GM19324 (cell line): ENCODE data around the gene PDZD4.

ENCODE experiments used
- ATAC-seq: cut with Tn5 transposase; IDR thresholded peaks from one replicate; pipeline ENCODE4 v1.9.1; 2021; ENCODE audit warnings: mild to moderate bottlenecking, moderate library complexity; ENCODE audit not compliant: unreplicated experiment, low FRiP score

PDZD4 gene

DNA sequence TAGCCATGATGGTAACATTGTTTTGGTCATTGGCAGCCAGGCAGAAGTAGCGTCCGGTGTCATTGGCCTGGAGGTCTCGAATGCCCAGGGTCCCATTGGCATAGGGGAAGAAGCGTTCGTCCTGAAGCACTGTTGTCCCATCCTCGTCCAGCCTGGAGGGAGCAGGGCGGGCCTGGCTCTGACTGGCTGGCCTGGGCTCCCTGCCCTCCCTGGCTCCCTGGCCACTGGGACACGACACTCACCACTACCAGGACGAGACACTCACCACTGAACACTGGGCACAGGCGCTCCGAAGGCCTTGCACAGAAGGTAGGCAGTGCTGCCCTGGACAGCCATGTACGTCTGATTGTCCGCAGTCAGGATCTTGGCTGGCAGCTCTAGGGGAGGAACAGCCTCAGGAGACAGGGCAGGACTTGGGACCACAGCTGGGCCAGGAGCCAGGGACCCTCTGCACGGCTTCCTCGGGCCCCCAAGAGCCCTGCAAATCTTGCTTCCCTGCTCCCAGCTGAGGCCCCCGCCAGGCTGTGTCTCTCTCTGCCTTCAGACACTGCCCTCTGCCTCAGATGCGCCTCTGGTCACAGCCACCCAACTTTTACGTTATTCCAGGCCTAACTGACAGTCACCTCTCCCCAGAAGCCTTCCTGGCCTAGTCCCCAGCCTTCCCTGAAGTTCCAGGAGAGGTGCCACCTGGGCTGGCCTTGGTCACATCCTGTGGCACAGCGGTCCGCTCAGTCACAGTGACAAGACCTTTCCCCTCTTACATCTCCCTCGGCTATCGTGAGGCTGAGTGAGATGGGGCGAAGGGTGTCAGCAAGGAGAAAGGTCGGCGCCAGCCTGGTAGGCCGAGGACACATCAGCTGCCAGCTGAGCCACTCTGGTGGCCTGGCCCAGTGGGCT lies 38.5 kb upstream of the PDZD4 start:
- ATAC-seq = no peak

- ATAC-seq = no peak
These were observed 37.3 kb upstream of the PDZD4 start for GRCh38 chrX:153867671-153868070.

DNA sequence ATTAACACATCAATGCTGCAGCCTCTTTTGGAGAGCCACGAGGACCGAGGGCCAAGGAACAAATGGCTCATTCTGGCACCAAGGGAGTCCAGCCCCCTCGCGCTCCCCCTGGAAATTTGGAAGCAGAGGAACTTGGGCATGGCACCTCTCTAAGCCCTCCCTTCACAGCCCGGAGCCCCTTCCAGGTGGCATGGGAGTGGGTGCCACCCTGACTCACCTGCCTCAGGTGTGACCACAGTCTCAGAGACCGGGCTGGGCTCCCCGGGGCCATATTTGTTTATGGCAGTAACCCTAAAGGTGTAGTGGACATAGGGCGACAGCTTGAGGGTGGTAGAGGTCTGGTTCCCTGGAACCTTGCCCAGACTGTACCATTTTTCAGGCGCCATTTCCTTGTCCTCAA lies 36.8 kb upstream of the PDZD4 start:
- no peak for ATAC-seq

DNA sequence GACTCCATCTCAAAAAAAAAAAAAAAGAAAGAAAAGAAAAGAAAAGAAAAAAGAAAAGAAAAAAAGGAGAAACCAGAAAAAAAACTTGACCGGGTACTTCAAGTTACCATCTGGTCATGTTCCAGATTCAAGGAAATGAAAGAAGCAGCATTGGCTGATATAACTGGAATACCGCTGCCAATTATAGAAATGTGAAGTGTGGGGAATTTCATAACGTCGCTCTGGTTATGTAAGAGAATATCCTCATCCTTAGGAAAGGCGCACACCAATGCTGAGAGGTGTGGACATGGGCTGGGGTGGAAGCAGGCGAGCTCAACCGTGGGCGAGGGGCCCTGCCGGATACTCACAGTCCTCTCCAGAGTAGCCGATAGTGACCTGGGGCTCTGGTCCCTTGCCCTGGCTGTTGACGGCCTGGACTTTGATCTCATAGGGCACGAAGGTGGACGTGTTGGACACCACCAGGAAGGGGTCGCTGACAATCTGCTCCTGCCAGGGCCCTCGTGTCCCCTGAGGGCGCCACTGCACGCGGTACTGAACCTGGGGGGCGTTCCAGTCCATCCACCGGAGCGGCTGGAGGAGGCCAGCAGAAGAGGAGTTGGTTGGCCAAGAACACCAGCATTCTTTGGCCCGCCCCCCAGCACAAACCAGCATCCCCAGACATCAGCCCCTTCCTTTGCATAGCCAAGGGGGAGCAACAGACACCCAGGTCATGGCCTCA lies 36.1 kb upstream of the PDZD4 start:
- no peak for ATAC-seq

- no peak for ATAC-seq
These were observed 35.3 kb upstream of the PDZD4 start for GRCh38 chrX:153865685-153866084.

DNA sequence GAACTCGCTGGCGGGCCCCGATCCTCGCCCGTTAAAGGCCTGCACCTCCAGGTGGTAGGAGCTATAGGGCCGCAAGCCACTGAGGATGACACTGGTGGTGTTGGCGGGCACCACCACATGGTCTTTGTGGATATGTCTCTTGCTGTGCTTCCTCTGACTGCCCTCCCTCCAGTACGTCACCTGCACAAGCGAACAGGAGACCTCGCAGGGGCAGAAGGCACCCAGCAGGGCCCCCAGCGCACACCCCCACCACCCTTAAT lies 34.9 kb upstream of the PDZD4 start:
- ATAC-seq = no peak

GRCh38 chrX:153864561-153865320 lies 34.4 kb upstream of the PDZD4 start:
- no peak for ATAC-seq

DNA sequence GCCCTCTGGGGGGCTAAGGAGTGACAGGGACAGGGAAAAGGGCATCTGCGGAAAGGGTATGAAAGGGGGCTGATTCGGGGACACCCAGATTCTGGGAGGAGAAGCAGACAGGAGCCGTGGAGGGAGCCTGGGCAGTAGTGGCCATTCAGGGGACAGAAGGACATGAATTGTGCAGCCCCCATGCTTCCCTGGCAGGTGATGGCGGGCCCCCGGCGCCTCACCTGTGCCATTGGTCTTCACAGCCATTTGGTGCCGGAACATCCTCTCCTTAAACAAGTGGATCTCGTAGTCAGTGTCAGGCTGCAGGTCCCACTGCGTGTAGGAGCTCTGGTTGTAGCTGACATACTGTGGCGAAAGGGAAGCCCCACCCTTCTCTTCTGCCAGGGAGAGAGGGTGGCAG lies 33.8 kb upstream of the PDZD4 start:
- ATAC-seq = no peak

DNA sequence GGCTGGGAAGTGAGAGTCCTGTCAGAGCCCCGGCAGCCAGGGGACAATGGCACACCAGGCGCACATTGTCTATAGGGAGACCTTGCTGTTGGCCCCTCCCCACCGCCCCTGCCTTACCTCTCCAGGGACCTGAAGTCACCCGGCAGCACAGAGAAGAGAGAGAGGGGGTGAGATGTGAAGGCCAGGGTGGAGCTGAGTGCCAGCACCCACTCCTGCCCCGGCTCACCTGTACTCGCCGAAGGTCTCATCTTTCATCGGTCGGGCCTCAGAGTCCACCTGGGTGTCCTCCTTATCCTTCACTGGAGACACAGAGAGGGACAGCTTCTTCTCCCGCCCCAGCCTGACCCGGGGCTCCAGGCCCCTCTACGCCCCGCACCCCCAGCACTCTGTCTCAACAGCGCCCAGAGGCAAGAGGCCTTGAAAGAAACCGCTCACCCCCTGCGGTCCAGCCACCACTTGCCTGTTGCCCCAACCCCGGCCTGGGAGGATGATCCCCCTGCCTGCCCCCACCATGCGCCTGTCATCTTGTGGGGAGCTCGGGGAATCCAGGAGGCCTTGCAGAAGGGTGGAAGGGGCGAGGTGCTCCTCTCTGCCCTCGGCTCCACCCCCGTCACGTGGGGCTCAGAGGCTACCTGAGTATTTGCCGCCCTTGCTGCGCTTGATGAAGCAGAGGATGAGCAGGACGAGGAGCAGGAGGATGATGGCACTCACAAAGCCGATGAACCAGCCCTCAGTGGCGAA lies 33.1 kb upstream of the PDZD4 start:
- ATAC-seq = no peak

DNA sequence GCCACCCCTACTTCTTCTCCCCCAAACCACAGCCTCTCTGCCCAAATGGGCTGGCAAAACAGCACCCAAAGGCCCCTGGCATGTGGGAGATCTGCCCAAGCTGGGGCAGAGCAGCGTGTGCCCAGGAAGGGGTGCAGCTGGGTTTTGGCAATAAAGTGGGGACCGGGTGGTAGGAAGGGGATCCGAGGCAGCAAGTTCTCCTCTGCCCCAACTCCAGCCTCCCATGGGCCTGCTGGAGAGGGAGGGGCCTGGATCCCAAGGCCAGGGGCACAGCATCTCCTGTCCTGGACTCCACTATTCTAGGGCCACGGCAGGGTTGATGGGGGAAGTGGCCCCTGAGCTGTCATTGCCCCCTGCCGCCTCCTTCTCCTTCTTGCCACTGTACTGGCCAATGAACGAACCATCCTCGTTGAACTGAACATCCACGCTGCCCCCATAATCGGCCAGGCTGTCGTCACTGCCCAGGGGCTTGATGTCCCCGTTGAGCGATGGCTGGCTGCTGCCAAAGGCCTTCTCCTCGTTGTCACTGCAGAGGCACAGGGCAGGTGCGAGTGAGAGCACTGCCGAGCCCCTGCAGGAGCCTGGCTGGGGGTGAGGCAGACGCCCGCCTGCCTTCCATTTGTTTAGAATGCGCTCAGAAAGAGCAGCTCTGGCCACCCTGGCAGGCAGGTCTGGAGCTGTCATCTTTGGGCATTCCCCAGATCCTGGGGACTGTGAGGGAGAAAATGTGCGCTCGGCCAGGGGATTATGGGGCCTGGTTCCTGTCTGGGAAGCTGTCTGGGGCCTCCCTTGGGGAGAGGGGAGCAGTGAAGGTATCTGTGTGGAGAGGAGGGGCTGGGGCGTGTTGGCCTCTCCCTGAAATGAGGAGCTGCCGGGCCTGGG lies 32.3 kb upstream of the PDZD4 start:
- ATAC-seq = no peak

DNA sequence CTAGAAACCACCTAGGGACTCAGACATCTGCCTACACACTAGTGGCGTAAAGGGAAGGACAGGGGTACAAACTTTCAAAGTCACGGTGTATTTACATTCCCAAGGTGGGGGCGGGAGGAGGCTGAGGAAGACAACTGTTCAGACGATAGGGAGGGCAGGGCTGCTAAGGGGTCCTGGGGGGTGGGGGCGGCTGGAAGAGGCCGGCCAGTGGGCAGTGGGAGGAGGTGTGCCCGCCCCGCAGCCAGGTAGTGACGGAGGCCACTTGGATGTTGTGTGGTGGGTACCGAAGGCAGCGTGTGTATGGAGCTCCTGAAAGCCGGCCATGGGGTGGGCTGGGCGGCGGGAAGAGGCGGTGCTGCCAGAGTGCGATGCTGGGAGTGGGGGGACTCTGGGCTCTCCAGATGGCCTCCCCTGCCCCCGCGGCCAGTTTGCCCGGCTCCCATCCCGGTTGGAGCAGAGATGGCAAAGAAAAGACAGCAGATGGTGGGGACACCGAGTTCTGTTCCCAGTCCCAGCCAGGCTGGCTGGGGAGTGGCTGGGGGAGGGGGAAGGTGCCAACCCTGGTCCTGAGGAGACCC lies 31.5 kb upstream of the PDZD4 start:
- no peak for ATAC-seq

GRCh38 chrX:153861151-153861550 lies 30.8 kb upstream of the PDZD4 start:
- ATAC-seq = no peak

DNA sequence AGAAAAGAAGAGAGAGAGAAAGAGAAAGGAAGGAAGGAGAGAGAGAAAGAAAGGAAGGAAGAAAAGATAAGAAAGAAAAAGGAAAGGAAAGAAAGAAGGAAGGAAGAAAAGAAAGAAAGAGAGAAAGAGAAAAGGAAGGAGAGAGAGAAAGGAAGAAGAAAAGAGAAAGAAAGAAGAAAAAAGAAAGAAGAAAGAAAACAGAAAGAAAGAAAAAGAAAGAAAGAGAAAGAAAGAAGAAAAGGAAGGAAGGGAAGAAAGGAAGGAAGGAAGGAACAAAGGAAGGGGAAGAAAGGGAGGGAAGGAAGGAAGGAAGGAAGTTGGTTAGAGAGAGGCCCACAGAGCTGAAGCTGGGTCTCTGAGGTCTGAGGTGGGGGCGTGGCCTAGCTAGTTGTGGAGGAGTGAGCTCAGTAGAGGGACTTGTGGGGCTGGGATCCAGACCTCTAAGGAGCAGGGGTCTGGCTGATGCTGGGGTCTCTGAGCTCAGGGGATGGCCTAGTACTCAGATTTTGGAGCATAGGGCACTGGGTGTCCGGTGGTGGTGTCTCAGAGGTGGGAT lies 27.1 kb upstream of the PDZD4 start:
- no peak for ATAC-seq

DNA sequence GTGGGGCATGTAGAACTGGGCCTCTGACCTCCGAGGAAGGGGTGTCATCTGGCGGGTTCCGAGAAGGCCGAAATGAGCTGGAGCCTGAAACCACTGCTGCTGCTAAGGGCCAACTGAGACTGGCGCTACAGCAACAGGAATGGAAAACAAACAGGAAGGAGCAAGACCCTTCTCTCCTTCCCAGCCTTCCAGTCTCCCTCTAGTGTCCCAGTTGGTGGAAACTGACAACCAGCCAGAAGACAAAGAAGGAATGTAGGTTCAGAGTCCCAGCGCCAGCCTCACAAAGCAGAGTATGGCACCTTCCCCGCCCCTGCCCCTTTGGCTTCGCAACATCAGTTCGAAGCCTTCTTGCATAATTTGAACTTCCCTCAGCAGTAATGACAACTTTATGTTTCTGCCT lies 24.4 kb upstream of the PDZD4 start:
- no peak for ATAC-seq

GRCh38 chrX:153853902-153854267 lies 23.5 kb upstream of the PDZD4 start:
- ATAC-seq = no peak

DNA sequence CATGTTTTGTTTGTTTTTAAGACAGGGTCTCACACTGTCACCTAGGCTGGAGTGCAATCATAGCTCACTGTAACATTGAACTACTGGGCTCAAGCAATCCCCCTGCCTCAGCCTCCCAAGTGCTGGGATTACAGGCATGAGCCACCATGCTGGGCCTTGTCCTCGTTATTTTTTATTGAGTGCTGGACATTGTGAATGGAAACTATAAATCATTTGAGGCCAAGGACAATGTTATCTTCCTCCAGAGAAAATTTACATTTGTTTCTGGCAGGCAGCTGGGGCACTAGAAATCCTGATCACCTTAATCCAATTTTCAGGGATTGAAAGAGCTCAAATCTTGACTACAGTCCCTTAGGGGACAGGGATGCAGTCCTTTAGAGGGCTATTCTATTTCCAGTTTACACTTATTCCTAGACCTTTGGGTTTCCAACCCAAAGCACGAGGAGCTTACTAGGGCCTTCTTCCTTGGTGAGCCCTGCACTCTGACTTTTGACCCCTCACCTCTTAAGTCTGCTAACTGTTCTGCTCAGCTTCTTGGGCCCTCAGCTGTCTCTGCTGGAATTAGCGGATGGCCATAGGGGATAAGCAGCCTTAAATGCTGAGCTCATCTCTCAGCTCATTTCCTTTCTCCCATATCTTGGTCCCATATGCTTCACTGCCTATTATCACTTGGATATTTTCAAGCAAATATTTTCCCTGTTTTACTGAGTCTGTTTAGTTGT lies 23.0 kb upstream of the PDZD4 start:
- ATAC-seq = no peak

- no peak for ATAC-seq
These were observed 21.6 kb upstream of the PDZD4 start for GRCh38 chrX:153851981-153852380.

DNA sequence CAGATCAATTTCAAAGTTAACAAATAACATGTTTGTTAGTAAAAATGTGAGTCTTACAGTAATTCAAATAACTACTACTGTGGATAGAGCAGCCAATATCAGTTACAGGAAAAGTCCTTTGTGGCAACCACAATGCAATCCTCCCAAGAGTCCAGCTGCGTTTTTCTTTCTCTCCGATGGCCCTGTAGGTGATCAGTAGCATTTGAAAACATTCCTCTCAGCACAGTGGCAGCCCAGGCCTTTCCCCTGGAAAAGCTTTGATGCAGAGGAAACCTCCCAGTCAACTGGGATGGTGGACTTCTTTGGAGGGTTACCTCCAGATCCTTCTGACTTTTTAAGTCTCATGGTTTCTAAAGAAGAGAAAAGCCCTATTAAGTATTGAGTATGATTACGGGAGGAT lies 18.0 kb upstream of the PDZD4 start:
- no peak for ATAC-seq

GRCh38 chrX:153845842-153846241 lies 15.5 kb upstream of the PDZD4 start:
- no peak for ATAC-seq
